ENCODE data around the gene SSUH2.

DNA sequence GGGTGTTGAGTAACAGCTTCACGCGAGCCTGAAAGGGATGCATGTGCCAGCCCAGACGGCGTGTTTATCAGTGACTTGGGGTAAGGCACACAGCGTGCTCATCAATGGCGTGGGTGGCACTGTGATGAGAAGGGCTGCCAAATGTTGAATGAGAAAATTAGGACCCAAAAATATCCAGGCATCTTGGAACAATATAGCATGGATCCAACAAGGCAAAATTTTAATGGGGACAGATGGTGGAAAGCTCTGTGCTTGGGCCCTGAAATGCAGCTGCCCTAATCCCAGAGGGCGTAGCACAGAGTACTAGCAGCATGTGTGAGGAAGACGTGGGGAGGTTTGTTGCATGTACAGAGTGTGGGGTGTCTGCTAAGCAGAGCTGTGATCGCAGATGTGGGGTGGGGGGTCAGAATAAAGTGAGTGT, 48.9 kb downstream of the SSUH2 start:
- TF ChIP-seq GATA3 (IDR thresholded peaks at IDR 0.05; ENCODE audit: low read depth, low read length), result no peak
- no peak for TF ChIP-seq GATA2 (IDR thresholded peaks at IDR 0.05; ENCODE audit: low read depth, low read length)
